ENCODE results near the gene PALLD.

PALLD gene

GRCh38 chr4:168852933-168853713 lies 356.3 kb downstream of the PALLD start:
- no peak overlapping the region for H3K4me3 ChIP-seq (ENCODE audit: low read depth, low read length)
- TF ChIP-seq, protein P1, sequence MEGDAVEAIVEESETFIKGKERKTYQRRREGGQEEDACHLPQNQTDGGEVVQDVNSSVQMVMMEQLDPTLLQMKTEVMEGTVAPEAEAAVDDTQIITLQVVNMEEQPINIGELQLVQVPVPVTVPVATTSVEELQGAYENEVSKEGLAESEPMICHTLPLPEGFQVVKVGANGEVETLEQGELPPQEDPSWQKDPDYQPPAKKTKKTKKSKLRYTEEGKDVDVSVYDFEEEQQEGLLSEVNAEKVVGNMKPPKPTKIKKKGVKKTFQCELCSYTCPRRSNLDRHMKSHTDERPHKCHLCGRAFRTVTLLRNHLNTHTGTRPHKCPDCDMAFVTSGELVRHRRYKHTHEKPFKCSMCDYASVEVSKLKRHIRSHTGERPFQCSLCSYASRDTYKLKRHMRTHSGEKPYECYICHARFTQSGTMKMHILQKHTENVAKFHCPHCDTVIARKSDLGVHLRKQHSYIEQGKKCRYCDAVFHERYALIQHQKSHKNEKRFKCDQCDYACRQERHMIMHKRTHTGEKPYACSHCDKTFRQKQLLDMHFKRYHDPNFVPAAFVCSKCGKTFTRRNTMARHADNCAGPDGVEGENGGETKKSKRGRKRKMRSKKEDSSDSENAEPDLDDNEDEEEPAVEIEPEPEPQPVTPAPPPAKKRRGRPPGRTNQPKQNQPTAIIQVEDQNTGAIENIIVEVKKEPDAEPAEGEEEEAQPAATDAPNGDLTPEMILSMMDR (IDR thresholded peaks at IDR 0.05; ENCODE audit: low read depth, low read length), result no peak

GRCh38 chr4:168853770-168854169 lies 356.9 kb downstream of the PALLD start:
- H3K4me3 ChIP-seq (ENCODE audit: low read depth, low read length), result no peak overlapping the region
- TF ChIP-seq, protein P1 (IDR thresholded peaks at IDR 0.05; ENCODE audit: low read depth, low read length), result no peak

GRCh38 chr4:168854350-168854921 lies 357.6 kb downstream of the PALLD start:
- no peak overlapping the region for H3K4me3 ChIP-seq (ENCODE audit: low read depth, low read length)
- TF ChIP-seq, protein P1 (IDR thresholded peaks at IDR 0.05; ENCODE audit: low read depth, low read length), result no peak

- TF ChIP-seq, protein P1 (IDR thresholded peaks at IDR 0.05; ENCODE audit: low read depth, low read length), result no peak
- H3K4me3 ChIP-seq (ENCODE audit: low read depth, low read length), result no peak overlapping the region
Observed at GRCh38 chr4:168856312-168856711, 359.5 kb downstream of the PALLD start.

GRCh38 chr4:168857009-168857408 lies 360.2 kb downstream of the PALLD start:
- TF ChIP-seq, protein P1 (IDR thresholded peaks at IDR 0.05; ENCODE audit: low read depth, low read length), result no peak
- no peak overlapping the region for H3K4me3 ChIP-seq (ENCODE audit: low read depth, low read length)

DNA sequence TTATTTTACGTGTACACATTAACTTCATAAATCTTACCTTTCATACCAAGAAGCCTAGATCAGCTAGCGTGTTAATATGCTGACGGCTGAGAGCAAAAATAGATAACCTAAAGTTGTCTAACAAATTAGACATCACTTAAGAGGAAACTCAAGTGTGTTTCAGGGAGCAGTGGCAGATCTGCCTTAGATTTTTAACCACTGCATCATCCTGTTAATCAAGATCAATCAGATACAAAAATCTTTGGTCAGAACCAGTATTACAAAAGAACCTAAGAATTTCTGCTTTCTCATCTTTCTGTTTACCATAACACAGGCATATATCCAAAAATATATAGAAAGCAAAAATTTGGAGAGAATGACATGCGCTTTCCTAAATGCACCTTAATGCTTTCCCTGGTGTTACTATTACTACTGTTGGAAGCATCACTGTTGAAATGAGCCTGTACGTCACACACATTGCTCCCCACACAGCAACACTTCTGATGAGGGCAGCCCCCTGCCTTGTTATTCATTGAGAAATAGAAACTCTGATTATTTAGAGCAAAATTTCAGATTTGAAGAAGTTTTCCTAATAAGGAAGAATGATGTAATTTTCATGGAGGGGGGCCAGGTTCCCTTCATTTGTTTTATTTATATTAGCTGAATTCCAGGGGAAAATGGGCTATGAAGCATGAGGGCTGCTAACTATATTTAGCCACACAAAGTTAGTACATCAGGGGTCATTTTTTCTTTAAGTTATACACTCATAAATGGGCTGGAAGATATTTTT lies 360.9 kb downstream of the PALLD start:
- H3K4me3 ChIP-seq (ENCODE audit: low read depth, low read length), result no peak overlapping the region
- TF ChIP-seq, protein P1 (IDR thresholded peaks at IDR 0.05; ENCODE audit: low read depth, low read length), result no peak

DNA sequence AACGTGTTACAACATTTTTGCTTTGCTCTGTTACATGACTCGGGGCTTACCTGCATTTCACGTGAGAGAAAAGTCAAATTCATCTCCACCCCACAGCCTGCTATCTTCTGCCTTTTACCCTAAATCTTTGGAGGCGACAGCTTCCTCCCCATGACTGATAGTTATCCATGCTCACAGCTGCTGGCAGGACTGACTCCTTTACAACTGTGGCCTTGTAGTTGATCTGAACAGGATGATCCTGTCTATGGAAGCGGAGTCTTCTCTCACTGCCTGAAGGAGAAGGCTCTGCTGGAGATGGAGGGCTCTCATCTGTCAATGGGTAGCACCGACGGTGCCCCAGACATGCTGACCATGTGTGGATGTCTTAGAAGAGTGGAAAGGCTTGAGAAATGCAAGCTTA lies 362.2 kb downstream of the PALLD start:
- TF ChIP-seq, protein P1 (IDR thresholded peaks at IDR 0.05; ENCODE audit: low read depth, low read length), result no peak
- no peak overlapping the region for H3K4me3 ChIP-seq (ENCODE audit: low read depth, low read length)

Data from WI38 (cell line).